Mesenchymal stem cell (in vitro differentiated cells and primary cell): ENCODE data around the gene PHETA1.

Source experiments
- DNase-seq: peaks from one replicate; pipeline ENCODE4 v3.0.0-alpha.2; 2013
- H2AFZ ChIP-seq: one replicate; pipeline ENCODE4 v1.6.1; 2013; ENCODE audit warnings: low read depth, mild to moderate bottlenecking, control low read depth, inconsistent platforms, low read length, moderate library complexity
- H2AK5ac ChIP-seq: 2 replicates; pipeline ENCODE4 v1.6.1; 2013; ENCODE audit warnings: low read length, moderate library complexity, mild to moderate bottlenecking, inconsistent platforms; ENCODE audit not compliant: severe bottlenecking
- H2BK120ac ChIP-seq: one replicate; pipeline ENCODE4 v1.6.1; 2013; ENCODE audit warnings: low read depth, mild to moderate bottlenecking, inconsistent platforms, low read length, moderate library complexity
- H2BK12ac ChIP-seq, 2 experiments: one replicate each; pipeline ENCODE4 v1.6.1; 2013; ENCODE audit warnings: inconsistent platforms in 2 of 2, low read length in 2 of 2, mild to moderate bottlenecking in 2 of 2, moderate library complexity in 2 of 2, control low read depth in 1 of 2
- H2BK15ac ChIP-seq: one replicate; pipeline ENCODE4 v1.6.1; 2013; ENCODE audit warnings: mild to moderate bottlenecking, low read depth, inconsistent platforms; ENCODE audit not compliant: poor library complexity, severe bottlenecking
- H2BK5ac ChIP-seq: 2 replicates; pipeline ENCODE4 v1.6.1; 2013; ENCODE audit warnings: low read depth, mild to moderate bottlenecking, low read length, control low read depth, inconsistent platforms; ENCODE audit not compliant: poor library complexity, severe bottlenecking
- H3K14ac ChIP-seq, 2 experiments: one replicate each; pipeline ENCODE4 v1.6.1; 2013; ENCODE audit warnings: inconsistent platforms in 2 of 2, low read length in 2 of 2, control low read depth in 1 of 2, mild to moderate bottlenecking in 1 of 2, moderate library complexity in 1 of 2
- H3K18ac ChIP-seq, 2 experiments: one replicate each; pipeline ENCODE4 v1.6.1; 2013; ENCODE audit warnings: inconsistent platforms in 2 of 2, low read length in 2 of 2, control low read depth in 1 of 2, low read depth in 1 of 2, mild to moderate bottlenecking in 1 of 2
- H3K23ac ChIP-seq, 2 experiments: one replicate each; pipeline ENCODE4 v1.6.1; 2013; ENCODE audit warnings: inconsistent platforms in 2 of 2, low read length in 2 of 2, mild to moderate bottlenecking in 2 of 2, moderate library complexity in 2 of 2, control low read depth in 1 of 2
- H3K27ac ChIP-seq: 2 replicates; pipeline ENCODE4 v1.5.1; 2013; ENCODE audit warnings: mild to moderate bottlenecking, moderate library complexity, low read length, control low read depth, inconsistent platforms; ENCODE audit not compliant: poor library complexity, severe bottlenecking
- H3K27me3 ChIP-seq, 2 experiments: 2 replicates each; pipeline versions ENCODE4 v1.6.1 to v1.7.0; 2013; ENCODE audit warnings: low read length in 2 of 2, mild to moderate bottlenecking in 2 of 2, moderate library complexity in 2 of 2, control low read depth in 1 of 2, inconsistent platforms in 1 of 2; ENCODE audit not compliant: control insufficient read depth in 1 of 2, insufficient read depth in 1 of 2
- H3K36me3 ChIP-seq, 2 experiments: 2 replicates each; pipeline versions ENCODE4 v1.6.1 to v1.7.0; 2013; ENCODE audit warnings: low read length in 2 of 2, control low read depth in 1 of 2, inconsistent platforms in 1 of 2, low read depth in 1 of 2, mild to moderate bottlenecking in 1 of 2; ENCODE audit not compliant: insufficient read depth in 2 of 2, control insufficient read depth in 1 of 2
- H3K4ac ChIP-seq, 2 experiments: one replicate each; pipeline ENCODE4 v1.6.1; 2013; ENCODE audit warnings: inconsistent platforms in 2 of 2, low read length in 2 of 2, mild to moderate bottlenecking in 2 of 2, moderate library complexity in 2 of 2, control low read depth in 1 of 2, low read depth in 1 of 2
- H3K4me1 ChIP-seq: 2 replicates; pipeline ENCODE4 v1.6.1; 2013; ENCODE audit warnings: low read depth, low read length, control low read depth; ENCODE audit not compliant: control insufficient read depth, insufficient read depth
- H3K4me2 ChIP-seq: 2 replicates; pipeline ENCODE4 v1.6.1; 2013; ENCODE audit warnings: low read length, mild to moderate bottlenecking, inconsistent platforms; ENCODE audit not compliant: poor library complexity, severe bottlenecking
- H3K4me3 ChIP-seq, 2 experiments: 2 replicates each; pipeline versions ENCODE4 v1.5.1 to v1.7.0; 2013; ENCODE audit warnings: low read length in 2 of 2, mild to moderate bottlenecking in 2 of 2, control low read depth in 1 of 2, low read depth in 1 of 2; ENCODE audit not compliant: insufficient read depth in 1 of 2
- H3K79me1 ChIP-seq: replicated peaks from 2 replicates; pipeline ENCODE4 v1.6.1; 2013; ENCODE audit warnings: mild to moderate bottlenecking, control low read depth, low read length, inconsistent platforms; ENCODE audit not compliant: poor library complexity, severe bottlenecking
- H3K9ac ChIP-seq: 2 replicates; pipeline ENCODE4 v1.7.0; 2013; ENCODE audit warnings: mild to moderate bottlenecking, low read length, moderate library complexity
- H3K9me3 ChIP-seq: 2 replicates; pipeline ENCODE4 v1.7.0; 2013; ENCODE audit warnings: mild to moderate bottlenecking, low read length; ENCODE audit not compliant: control insufficient read depth
- H4K8ac ChIP-seq: one replicate; pipeline ENCODE4 v1.6.1; 2013; ENCODE audit warnings: inconsistent platforms, mild to moderate bottlenecking, low read length, moderate library complexity
- H4K91ac ChIP-seq: one replicate; pipeline ENCODE4 v1.6.1; 2013; ENCODE audit warnings: mild to moderate bottlenecking, low read length, inconsistent platforms
- WGBS: methylation state at CpG from one replicate; pipeline ENCODE4 v1.1.7; 2013; ENCODE audit warnings: mixed read lengths; 5-methylcytosine and 5-hydroxymethylcytosine counted together

The PHETA1 gene

DNA sequence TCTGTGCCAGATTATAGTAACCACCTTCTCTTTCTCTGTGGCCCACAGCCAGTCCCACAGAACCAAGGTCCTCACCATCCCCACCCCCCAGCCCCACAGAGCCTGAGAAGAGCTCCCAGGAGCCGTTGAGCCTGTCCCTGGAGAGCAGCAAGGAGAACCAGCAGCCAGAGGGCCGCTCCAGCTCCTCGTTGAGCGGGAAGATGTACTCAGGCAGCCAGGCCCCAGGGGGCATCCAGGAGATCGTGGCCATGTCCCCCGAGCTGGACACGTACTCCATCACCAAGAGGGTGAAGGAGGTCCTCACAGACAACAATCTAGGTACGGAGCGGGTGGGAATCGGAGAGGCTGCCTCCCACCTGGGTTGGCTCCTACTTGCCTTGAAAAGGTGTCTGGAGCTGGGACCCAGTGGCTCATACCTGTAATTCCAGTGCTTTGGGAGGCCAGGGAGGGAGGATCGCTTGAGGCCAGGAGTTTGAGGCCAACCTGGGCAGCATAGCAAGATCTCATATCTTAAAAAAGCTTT, 34.4 kb downstream of the PHETA1 start:
- Histone ChIP-seq H2AFZ (no peak overlapping the region), H2BK5ac (no peak overlapping the region), H4K8ac (no peak overlapping the region), H3K79me1 (no peaks in the 10 kb centered on the region), H3K4me1 (no peaks in the 10 kb centered on the region), H3K18ac (no peak overlapping the region), H2BK15ac (no peak overlapping the region), H3K27me3 (peaks cover 13 to 37% of the 10 kb centered on the region in 2 experiments), H3K27ac (no peak overlapping the region), H3K23ac (no peak overlapping the region), H3K14ac (no peak overlapping the region), H3K4me2 (no peak overlapping the region), H4K91ac (no peak overlapping the region), H3K9ac (no peak overlapping the region), H2BK120ac (no peak overlapping the region), H3K4ac (no peak overlapping the region), H2AK5ac (no peak overlapping the region), H3K9me3 (no peaks in the 10 kb centered on the region), H3K4me3 (no peak overlapping the region), H2BK12ac (no peak overlapping the region), H3K36me3 (no peaks in the 10 kb centered on the region)
- 89% methylated on average over 11 of the region's 11 CpGs for WGBS
- DNase-seq, result no peak

GRCh38 chr12:111330800-111331752, 37.8 kb downstream of the PHETA1 start:
- 58% methylated on average over 7 of the region's 8 CpGs for WGBS
- no peak overlapping the region for H2BK5ac ChIP-seq
- no peak overlapping the region for H3K23ac ChIP-seq
- H3K79me1 ChIP-seq, result no peaks in the 10 kb centered on the region
- H3K4ac ChIP-seq, result no peak overlapping the region
- H2AK5ac ChIP-seq, result no peak overlapping the region
- peak; percentile 66 for DNase-seq
- peaks cover 8 to 35% of the 10 kb centered on the region in 2 experiments for H3K27me3 ChIP-seq
- no peak overlapping the region for H4K91ac ChIP-seq
- no peak overlapping the region for H3K14ac ChIP-seq
- no peak overlapping the region for H3K27ac ChIP-seq
- H3K36me3 ChIP-seq, result no peaks in the 10 kb centered on the region
- H3K4me3 ChIP-seq, result no peak overlapping the region
- H3K4me2 ChIP-seq, result no peak overlapping the region
- no peak overlapping the region for H2BK12ac ChIP-seq
- H2BK120ac ChIP-seq, result no peak overlapping the region
- peak overlapping the region; percentile 38 for H4K8ac ChIP-seq
- no peaks in the 10 kb centered on the region for H3K9me3 ChIP-seq
- no peak overlapping the region for H3K9ac ChIP-seq
- H2BK15ac ChIP-seq, result no peak overlapping the region
- H3K4me1 ChIP-seq, result no peaks in the 10 kb centered on the region
- peak overlapping the region; percentile 44 for H2AFZ ChIP-seq
- H3K18ac ChIP-seq, result no peak overlapping the region

DNA sequence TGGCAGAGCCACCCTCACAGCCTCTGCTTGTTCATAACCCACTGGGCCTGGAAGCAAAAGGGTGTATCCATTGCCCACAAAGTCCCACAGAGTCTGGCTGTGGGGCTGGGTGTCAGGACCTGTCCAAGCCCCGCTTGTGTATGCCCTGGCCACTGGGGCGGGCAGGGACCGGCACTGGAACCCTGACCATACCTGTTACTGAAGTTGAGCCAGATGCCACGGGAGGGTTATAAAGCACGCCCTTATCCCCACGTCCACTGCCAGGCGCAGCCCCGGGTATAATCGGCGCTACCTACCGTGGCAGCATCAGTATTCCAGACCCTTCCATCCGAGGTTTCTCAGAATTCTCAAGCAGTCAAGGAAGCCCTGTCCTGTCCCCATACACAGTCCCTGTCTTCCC, 40.8 kb downstream of the PHETA1 start:
- 90% methylated on average over 12 of the region's 12 CpGs for WGBS

GRCh38 chr12:111327474-111327873, 41.4 kb downstream of the PHETA1 start:
- H4K8ac ChIP-seq, result no peak overlapping the region
- no peak overlapping the region for H2BK12ac ChIP-seq
- no peak overlapping the region for H3K4me3 ChIP-seq
- no peak overlapping the region for H2AK5ac ChIP-seq
- H3K18ac ChIP-seq, result no peak overlapping the region
- H3K27me3 ChIP-seq, result peaks cover 5 to 17% of the 10 kb centered on the region in 2 experiments
- H3K79me1 ChIP-seq, result no peaks in the 10 kb centered on the region
- H3K9me3 ChIP-seq, result no peaks in the 10 kb centered on the region
- H3K4me2 ChIP-seq, result no peak overlapping the region
- H3K27ac ChIP-seq, result no peak overlapping the region
- H2BK5ac ChIP-seq, result no peak overlapping the region
- H3K9ac ChIP-seq, result no peak overlapping the region
- H3K36me3 ChIP-seq, result no peaks in the 10 kb centered on the region
- H3K4ac ChIP-seq, result no peak overlapping the region
- no peak overlapping the region for H2AFZ ChIP-seq
- no peak for DNase-seq
- H3K4me1 ChIP-seq, result no peaks in the 10 kb centered on the region
- H2BK120ac ChIP-seq, result no peak overlapping the region
- WGBS, result 95% methylated on average over 6 of the region's 6 CpGs
- H2BK15ac ChIP-seq, result no peak overlapping the region
- H3K14ac ChIP-seq, result no peak overlapping the region
- H4K91ac ChIP-seq, result no peak overlapping the region
- no peak overlapping the region for H3K23ac ChIP-seq

More for the DNA sequence above, 40.8 kb downstream of the PHETA1 start:
- Histone ChIP-seq H3K4ac (no peak overlapping the region), H3K14ac (no peak overlapping the region), H3K4me3 (no peak overlapping the region), H4K91ac (no peak overlapping the region), H4K8ac (no peak overlapping the region), H3K27ac (no peak overlapping the region), H3K4me1 (no peaks in the 10 kb centered on the region), H3K23ac (no peak overlapping the region), H3K9me3 (no peaks in the 10 kb centered on the region), H3K9ac (no peak overlapping the region), H2AK5ac (no peak overlapping the region), H3K27me3 (peaks cover 5 to 22% of the 10 kb centered on the region in 2 experiments), H2BK12ac (no peak overlapping the region), H2BK15ac (no peak overlapping the region), H2BK5ac (no peak overlapping the region), H3K79me1 (no peaks in the 10 kb centered on the region), H2BK120ac (no peak overlapping the region), H3K18ac (no peak overlapping the region), H2AFZ (no peak overlapping the region), H3K36me3 (no peaks in the 10 kb centered on the region), H3K4me2 (no peak overlapping the region)
- no peak for DNase-seq
